Activated CD8-positive, alpha-beta memory T cell treated with anti-CD3 and anti-CD28 coated beads, Interleukin-2, amount 50 U/mL, for 1 hour (primary cell): ENCODE data around the gene TLE1.

Source experiments
- DNase-seq: peaks from one replicate; pipeline ENCODE4 v3.0.0-alpha.2; 2020; ENCODE audit errors: extremely low read depth

TLE1 gene

DNA sequence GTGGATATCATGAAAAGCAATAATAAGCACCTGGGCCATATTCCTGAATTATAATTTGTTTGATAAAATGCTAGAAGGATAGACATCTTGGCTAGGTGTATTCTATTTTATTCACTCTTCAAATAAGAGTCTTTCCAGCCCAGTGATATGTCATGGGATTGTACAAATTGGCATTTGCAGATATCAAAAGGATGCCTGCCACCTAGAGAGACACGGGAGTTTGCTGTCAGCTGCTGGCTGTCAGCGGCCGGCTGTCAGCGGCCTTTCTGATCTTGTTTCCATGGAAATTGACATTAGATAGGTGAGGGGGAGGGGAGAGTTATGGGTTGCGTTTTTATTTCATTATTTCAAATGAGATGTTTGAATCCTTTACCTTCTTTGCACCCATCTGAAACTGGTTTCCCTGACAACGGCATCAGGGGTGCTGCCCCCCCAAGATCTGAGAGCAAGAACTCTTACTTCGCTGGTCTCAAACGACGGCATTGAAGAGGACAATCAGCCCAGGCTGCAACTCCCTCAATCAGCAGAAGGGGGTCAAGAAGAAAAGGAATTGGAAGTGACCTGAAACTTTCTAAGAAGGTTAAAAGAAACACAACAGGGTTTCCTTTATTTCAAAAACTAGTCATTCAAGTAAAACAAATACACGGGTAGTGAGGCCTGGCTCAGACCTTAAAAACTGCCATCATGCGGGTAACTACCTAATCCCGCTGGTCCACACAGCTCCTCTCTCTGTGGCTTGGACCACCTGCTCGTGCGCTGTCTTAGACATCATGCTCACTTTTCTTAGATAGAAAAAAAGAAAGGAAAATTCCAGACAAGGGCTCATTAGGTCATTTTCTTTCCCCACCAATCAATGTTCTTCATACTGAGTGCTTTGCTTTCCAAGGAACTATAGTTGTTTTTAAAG, 115.7 kb downstream of the TLE1 start:
- no peak for DNase-seq

DNA sequence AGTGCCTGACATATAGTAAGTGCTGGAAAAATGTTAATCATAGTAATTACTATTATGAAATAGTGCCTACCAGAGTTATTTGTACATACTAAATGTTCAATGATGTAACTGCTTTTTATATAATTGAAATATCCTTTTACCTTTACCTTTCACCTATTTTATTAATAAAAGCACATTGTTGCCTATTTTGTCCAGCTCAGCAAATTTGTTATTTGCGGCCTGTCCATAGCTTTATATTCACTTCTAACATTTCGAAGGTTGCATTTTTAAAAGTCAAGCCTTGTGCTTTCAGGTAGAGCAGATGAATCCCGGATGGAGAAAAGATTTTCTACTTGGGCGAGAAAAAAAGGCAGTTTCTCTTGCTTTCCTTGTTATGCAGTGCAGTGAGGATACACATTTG, 119.3 kb downstream of the TLE1 start:
- no peak for DNase-seq

DNA sequence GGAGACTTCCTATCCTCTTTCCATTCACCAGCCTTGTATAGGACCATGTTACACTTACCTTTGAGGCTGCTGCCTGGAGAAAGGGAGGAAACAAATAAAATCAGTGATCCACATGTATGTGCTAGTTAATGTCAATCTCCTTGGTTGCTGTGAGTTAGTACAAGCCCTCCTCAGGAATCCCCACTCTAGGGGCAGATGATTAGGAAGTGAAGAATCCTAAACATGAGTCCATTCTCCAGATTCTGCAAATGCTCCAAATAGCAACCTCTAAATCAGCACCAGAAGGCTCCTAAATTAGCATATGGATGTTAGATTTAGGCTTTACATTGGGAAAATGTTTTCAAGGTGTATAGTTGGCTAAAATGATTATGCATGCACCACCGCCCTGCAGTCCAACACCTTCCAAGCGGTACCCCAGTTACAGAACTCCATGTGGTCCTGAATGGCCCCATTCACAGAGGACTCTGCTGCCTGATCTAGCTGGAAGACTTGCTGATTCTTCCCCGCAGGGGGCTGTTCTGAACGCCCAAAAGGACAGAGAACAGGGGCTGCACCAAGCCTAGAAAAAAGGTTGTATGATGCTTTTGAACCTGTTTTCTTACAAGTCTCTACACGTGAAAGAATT, 123.2 kb downstream of the TLE1 start:
- no peak for DNase-seq

DNA sequence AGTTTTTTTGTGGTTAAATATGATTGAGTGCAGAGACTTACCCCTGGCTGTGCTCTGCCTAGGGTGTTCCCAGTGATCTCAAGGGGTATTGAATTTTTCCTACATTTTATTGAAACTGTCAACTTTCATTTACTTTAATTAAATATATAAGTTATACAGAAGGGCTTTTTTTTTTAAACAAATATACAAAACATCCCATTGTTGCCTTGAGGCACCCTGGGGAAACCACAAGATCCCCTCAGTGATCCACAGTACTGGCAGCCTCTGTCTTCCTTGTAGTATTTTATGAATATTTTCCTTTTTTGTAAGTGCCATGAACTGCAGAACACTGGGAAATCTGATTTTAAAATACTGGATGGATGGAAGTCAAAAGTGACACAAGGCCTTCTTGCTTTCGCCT, 123.7 kb downstream of the TLE1 start:
- DNase-seq, result no peak

DNA sequence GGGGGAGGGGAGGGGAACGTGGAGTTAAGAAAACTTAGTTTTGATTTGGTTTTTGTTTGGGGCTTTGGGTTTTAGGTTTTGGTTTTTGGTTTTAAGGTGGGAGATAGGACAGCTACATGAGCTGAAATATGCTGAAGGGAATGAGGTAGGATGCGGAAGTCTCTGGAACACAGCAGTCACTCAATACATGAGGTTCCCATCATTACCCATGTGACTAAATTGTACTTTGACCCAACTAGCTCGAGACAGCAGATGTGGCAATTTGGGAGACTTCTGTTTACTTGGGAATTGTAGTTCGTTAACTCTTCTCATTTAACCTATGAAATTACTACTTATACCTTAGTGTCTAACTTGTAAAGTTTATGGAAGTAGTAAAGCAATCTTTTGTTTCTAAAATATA, 124.2 kb downstream of the TLE1 start:
- no peak for DNase-seq

DNA sequence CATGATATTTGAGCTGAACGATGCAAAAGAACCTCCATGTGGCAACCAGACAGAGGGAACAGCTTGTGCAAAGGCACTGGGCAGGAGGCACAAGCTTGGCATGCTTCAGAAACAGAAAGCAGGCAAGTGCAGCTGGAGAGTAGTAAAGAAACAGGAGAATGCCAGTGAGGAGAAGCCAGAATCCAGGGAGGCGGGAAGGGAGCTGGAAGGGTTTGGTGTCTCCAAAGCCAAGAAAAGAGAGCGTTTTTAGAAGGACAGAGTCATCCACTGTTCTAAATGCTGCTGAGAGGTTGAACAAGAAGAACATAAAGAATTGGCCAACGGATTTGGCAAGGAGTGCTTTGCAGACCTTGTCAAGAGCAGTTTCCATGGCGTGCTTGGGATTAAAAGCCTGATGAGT, 124.7 kb downstream of the TLE1 start:
- no peak for DNase-seq

DNA sequence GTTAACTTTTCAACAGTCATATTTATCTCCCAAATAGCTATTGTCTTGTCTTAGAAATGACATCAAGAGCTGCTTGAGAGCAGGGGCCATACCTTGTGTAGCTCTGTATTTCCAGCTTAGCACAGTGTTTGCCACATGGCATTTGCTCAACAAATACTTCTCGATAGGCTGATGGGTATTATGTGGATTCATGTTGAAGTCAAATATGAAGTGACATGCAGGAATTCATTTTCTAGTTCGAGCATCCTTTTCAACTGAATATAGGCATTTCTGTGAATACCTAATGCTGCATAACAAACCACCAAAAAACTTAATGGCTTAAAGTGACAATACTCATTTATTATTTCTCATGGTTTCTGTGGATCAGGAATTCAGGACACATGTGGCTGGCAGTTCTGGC, 125.6 kb downstream of the TLE1 start:
- DNase-seq, result no peak

DNA sequence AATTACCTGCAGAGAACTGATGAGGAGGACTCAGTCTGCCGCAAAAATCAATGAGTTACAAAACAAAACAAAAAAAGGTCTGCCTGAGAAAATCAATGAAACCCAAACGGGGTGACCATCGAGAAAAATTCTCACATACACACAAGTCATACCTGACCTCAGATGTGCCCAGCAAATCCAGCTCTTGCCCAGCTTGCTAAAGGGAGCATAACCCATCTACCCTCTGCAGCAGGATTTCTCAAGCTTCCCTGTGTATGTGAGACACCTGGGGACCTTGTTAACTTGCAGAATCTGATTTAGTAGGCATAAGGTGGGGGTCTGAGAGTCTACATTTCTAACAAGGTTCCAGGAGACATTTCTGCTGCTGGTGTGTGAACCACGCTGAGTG, 126.3 kb downstream of the TLE1 start:
- no peak for DNase-seq

DNA sequence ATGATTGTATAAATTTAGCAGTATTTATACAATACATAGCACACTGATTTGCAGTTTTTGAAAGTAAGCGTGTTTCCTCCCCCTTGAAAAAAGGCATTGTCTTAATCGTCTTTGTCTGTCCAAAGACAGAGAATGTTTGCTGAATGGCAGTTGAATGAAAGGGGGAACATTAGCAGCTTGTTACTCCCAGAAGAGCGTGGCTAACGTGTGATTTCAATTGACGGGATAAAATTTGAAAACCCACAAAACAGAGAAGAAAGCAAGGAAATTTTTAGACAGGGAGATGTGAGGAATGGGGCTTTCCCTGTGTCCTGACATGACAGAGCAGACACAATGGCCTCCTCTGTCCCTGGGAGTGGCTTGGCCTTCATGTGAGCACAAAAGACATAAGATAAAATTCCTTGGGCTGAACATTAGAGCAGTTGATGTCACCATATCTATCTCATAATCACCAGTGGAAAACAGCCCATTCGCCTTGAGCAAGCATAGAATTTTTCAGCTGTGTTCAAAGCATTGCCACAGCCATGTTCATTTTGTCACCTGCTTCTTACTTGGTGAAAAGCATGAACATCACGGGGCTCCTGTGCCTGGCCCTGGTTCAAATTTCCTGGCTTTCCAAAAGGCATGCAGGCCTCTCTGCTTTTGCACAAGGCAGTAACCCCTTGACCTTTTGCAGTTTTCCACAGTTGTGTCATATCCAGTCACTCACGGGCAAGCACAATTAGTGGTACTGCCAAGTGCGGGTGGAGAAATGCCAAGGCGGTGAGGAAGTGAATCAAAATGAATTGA, 126.9 kb downstream of the TLE1 start:
- DNase-seq, result no peak

DNA sequence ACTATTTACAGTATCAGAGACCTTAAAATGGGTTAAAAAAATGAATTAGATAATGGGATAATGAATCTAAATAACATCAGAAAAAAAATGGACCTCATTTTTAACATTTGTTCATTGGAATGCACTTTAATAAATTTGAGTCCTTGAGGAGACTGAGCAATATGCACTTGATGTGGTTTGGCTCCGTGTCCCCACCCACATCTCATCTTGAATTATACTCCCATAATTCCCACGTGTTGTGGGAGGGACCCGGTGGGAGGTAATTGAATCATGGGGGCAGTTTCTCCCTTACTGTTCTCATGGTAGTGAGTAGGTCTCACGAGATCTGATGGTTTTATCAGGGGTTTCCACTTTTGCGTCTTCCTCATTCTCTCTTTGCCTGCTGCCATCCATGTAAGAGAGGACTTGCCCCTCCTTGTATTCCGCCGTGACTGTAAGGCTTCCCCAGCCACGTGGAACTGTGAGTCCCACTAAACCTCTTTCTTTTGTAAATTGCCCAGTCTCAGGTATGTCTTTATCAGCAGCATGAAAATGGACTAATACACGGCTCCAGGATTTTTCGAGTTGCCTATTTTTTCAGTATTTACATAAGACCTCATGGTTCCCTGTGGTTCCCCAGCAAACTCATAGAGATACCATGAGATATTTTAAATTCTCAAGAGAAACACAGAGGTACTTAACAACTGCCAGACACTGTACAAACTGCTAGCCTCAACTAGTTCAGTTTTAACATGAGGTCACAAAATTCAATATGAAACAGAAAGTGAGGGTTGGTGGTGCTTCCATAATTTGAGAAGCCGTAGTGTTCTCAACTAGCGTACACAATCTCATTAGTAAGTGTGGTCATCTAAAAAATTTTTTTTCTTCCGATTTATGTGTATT, 128.3 kb downstream of the TLE1 start:
- no peak for DNase-seq

DNA sequence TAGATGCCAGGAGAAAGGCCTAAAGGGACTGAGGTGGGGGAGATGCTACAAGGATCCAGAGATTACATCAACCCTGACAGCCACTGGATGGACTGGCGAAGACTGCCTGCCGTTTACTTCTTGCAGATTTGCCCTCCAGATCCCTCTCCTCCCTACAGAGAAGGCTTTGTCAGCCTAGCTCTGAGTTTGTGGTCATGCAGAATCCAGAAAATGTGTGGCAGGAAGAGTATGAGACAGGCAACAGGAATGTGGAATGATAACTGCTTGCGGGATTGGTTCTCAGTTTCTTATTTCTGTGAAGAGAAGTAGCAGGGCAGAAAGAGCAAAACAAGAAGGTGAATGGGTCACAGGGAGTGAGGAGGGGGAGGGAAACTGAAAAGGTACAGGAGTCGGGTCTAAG, 129.6 kb downstream of the TLE1 start:
- DNase-seq, result no peak

DNA sequence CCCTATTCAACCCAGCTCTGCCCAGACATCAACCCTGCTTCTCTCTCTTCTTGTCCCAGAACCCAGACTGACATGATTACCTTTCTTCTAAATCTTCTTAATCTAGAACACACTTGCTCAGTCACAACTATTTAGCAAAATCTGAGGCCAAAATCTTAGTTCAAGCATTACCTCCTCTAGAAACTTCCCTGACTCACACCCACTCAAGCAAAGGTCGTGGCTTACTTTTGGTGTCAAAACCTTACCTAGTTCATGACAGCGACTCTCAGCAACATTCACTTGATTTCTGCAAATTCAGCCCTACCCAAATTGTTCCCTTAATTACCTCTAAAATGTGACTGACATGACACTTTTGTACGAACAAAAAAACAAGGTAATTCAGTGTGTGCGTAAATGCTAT, 130.2 kb downstream of the TLE1 start:
- no peak for DNase-seq

DNA sequence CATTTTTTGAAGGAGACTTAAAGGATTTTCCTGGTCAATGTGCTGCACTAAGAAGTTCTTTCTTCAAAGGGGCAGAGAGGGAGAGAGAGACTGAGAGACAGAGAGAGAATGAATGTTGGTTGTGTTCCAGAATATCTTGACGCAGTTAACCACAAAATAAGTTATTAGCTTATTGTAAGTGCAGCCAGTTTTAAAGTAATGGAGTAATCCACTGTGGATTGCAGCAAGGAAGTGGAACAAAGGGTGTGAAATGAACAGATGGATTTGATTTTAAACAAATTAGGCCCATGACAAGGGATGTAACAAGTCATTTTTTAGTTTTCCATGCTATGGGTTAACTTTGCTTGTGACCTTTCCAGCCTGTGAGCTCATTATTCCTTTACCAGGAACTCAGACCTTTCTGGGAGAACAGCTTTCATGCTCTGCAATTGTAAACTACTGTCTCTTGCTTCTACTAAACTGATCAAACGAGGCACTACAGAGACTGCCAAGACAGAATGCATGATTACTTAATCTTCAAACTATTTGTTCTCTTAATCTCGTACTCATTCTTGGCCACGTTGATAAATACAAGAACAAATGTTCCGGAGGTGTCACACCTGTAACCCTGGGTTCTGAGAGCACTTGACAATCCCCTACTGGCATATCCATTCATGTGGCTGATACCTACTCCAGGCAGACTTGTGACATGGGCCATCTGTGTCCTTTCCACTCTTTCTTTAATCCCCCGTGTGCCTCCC, 131.1 kb downstream of the TLE1 start:
- no peak for DNase-seq

DNA sequence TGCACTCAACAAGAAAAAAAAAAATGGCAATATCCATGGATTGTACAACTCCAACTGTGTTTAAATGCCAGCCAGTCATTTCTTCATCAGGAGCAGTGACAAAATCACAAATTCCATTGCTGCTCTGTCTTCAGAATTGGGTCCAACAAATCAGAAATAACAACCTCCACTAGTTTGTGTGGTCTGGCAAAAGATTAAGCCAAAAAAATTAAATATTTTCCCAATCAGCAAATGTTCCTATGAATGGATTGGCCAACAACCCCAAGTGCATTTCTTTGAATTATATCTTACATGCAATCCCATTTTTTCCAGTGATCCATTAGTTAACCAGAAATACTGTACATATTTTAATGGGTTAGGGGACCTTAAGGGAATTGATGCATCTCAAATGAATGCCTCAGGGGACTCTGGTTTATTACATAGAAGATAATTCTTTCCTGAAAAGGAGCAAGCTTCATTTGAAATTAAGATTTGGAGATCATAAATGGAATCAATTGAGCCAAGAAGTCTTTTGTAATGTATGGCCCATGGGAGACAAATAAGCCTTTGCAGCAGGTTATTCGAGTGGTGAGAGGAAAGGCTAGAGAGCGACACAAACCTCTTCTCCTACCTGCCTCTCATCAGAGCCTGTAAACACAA, 131.8 kb downstream of the TLE1 start:
- no peak for DNase-seq

DNA sequence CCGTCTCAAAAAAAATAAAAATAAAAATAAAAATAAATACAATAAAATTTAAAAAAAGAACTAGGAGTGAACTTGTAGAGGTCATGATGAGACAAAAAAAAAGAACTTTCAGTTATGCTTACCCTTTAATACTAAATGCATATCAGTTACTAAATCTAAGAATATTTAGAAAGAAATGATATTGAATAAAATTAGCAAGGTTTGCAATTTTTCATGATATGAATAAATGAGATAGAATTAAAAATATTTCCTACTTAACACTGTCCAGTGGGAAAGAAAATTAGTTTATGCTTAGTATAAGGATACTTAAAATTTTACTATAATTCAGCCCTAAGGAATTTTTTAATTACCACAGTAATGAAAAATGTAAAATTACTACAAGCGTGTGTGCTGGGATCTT, 132.4 kb downstream of the TLE1 start:
- no peak for DNase-seq

DNA sequence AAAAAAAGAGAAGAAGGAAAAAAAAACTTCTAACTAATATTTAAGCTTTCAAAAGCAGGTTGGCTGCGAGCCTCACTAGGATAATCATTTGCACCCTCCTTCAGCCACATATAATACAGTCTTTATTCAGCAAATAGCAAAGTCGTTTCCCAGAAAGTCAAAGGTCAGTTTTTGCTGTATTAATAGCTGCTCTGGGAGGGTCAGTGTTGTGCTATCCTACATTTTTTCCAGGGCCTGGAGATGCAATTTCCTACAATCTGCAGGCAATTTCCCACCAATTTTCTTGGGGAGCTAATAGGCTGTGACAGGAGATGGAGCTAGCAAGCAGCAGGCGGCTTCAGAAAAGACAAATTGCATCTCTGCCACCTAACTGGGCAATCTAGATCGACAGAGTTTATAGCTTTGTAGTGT, 136.8 kb downstream of the TLE1 start:
- DNase-seq, result no peak

DNA sequence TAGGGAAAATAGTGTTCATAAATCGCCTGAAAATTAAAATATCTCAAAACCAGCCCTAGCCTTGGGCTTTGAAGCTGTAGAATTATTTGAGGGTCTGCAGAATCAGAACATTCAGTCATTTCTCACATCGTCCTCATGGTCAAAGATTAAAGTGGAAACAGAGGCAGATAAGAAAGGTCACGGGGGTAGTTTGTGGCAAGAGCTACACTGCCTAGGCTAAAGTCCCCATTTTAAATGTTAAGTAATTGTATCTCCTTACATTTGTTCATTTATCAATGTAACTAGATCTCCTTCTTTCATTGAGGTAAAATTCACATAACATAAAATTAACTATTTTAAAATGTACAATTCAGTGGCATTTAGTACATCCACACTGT, 139.2 kb downstream of the TLE1 start:
- DNase-seq, result no peak

DNA sequence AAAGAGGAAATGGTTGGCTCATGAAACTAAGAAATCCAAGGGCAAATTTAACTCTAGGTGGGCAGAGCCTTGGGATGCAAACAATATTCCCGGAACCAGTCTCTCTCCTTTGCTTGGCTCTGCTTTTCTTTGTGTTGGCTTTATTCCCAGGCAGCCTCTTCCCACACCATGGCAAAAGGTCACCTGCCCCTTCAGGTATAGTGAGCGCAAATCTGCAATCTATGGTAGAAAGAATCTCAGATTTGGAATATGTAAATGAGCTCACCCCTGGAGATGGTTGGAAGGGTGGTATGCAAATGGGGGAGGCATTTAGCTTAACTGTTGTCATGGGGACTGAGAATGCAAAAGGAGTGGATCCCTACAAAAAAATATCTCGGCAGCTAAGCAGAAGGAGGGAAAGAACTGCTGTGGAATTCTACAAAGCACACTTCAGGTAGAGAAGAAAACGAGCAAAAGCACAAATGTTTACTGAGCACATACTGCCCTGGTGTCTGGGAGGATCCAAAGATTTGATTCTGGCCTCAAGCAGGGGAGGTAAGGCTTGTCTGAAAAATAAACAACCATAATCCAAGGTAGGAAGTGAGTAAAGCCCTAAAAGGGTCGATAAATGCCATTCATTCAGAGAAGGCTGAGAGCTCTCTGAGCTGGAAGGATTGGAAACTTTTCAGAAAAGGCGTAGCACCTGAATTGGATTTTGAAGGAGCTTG, 139.7 kb downstream of the TLE1 start:
- no peak for DNase-seq

DNA sequence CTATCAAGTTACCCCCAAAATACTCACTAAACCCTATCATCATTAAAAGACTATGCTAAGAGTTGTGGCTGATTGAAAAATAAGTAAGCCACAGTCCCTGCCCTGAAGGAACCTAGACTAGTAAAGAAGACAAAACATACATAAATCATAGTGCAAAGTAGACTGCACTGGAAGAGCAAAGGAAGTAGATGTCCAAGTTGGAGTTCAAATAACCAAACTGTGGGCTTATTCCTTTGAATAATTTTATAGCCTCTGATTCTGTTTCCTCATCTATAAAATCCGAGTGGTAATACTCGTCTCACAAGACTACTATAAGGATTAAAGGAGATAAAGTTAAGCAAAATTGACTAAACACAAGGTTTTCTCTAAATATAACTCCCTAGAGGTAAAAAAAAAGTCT, 140.4 kb downstream of the TLE1 start:
- no peak for DNase-seq

DNA sequence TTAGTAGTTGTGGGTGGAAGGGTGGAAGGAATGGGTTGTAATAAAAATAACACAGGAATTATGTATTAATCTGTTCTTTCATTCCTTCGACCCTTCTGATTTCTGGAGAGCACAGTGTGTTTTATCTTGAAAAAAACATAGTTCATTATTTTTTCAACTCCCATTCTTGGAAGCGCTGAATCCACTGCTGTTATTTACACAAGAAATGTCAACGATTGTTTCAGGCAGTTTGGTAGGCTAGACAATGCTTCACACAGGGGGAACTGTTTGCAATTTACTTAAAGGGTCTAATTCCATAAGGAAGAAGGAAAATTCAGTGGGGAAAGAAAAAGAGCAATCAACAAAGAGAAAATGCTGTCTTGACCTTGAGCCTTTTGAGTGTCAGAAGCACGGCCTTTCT, 142.9 kb downstream of the TLE1 start:
- DNase-seq, result no peak
